CD4-positive, alpha-beta T cell treated with Interleukin-4 for 4 hours (primary cell): Measurements from ENCODE around the gene MBIP.
"Not testable (repeated sequence)": the region's sequence is repeated elsewhere in the genome, so short reads cannot be mapped to it uniquely, and the experiment has no call there.

Experiments used
- DNase-seq: peaks from one replicate; pipeline ENCODE4 v3.0.0-alpha.2; 2020

MBIP gene

GRCh38 chr14:36320200-36320896 is at the start of gene MBIP:
Gene MBIP, minus strand, starts transcription at chr14:36320637. Its CDS starts 49 bp downstream, at chr14:36320588.
- peak; percentile 92 for DNase-seq

- DNase-seq = no peak
Measured at GRCh38 chr14:36367985-36368774, 47.7 kb upstream of the MBIP start.

- DNase-seq = no peak
Measured at GRCh38 chr14:36365766-36366165, 45.3 kb upstream of the MBIP start.

- DNase-seq = no peak
Measured at GRCh38 chr14:36363704-36364103, 43.3 kb upstream of the MBIP start.

GRCh38 chr14:36362648-36363047 is 42.2 kb upstream of the MBIP start:
- no peak for DNase-seq

- no peak for DNase-seq
Measured at GRCh38 chr14:36361210-36361853, 40.9 kb upstream of the MBIP start.

- DNase-seq = no peak
Measured at GRCh38 chr14:36356862-36357261, 36.4 kb upstream of the MBIP start.

- DNase-seq = no peak
Measured at GRCh38 chr14:36346052-36346451, 25.6 kb upstream of the MBIP start.

GRCh38 chr14:36344211-36344610 is 23.8 kb upstream of the MBIP start:
- no peak for DNase-seq

GRCh38 chr14:36341811-36342210 is 21.4 kb upstream of the MBIP start:
- DNase-seq = not testable (repeated sequence)

- DNase-seq = no peak
Measured at GRCh38 chr14:36340276-36340890, 19.9 kb upstream of the MBIP start.

GRCh38 chr14:36339816-36340215 is 19.4 kb upstream of the MBIP start:
- DNase-seq = no peak

- no peak for DNase-seq
Measured at GRCh38 chr14:36333119-36333518, 12.7 kb upstream of the MBIP start.

- DNase-seq = not testable (repeated sequence)
Measured at GRCh38 chr14:36327573-36327972, 7.1 kb upstream of the MBIP start.

- no peak for DNase-seq
Measured at GRCh38 chr14:36325853-36326252, 5.4 kb upstream of the MBIP start.

GRCh38 chr14:36324897-36325296 is 4.5 kb upstream of the MBIP start:
- no peak for DNase-seq

GRCh38 chr14:36320897-36321381 is 502 bp upstream of the MBIP start:
- no peak for DNase-seq

- DNase-seq = no peak
Measured at GRCh38 chr14:36319899-36320199, 588 bp downstream of the MBIP start.

GRCh38 chr14:36317650-36318049 is 2.8 kb downstream of the MBIP start:
- peak; percentile 28 for DNase-seq

GRCh38 chr14:36316131-36316530 is 4.3 kb downstream of the MBIP start:
- DNase-seq = no peak

GRCh38 chr14:36315159-36315853 is 5.1 kb downstream of the MBIP start:
- peak; percentile 34 for DNase-seq

- no peak for DNase-seq
Measured at GRCh38 chr14:36313898-36314297, 6.5 kb downstream of the MBIP start.

GRCh38 chr14:36313206-36313605 is 7.2 kb downstream of the MBIP start:
- DNase-seq = no peak
